ENCODE results near the gene MRPL2.

- TF ChIP-seq CTCF (IDR thresholded peaks at IDR 0.05) (peak; percentile 22 to 40 (median 33)), POLR2A (IDR thresholded peaks at IDR 0.05) (no peak), POLR2AphosphoS5 (IDR thresholded peaks at IDR 0.05) (no peak)
These were observed 10.9 kb upstream of the MRPL2 start for GRCh38 chr6:43070028-43070632.

All from breast epithelium (tissue), 3 donors.